Small intestine (tissue), 7 donors: ENCODE measurements around the gene LMLN. TPM values are rescaled to one million over a fixed set of nuclear protein-coding genes. Genes with fewer than 3 reads are reported as not detected.

Source experiments
- DNase-seq, 2 donors: peaks; one replicate each; pipeline versions ENCODE4 v3.0.0 to v3.0.0-alpha.2; 2013
- FAIRE-seq: peaks from 2 replicates; lab custom pipeline; 2012; peaks lifted over from hg19 to GRCh38; lab: Jason Lieb, UNC
- H3K27ac ChIP-seq, 3 donors: one replicate each; pipeline ENCODE4 v1.5.1; 2013; ENCODE audit warnings: low read length in 2 of 3, mild to moderate bottlenecking in 2 of 3, control low read depth in 1 of 3, inconsistent platforms in 1 of 3, low read depth in 1 of 3, moderate library complexity in 1 of 3
- H3K27me3 ChIP-seq, 3 donors: one replicate each; pipeline ENCODE4 v1.6.1; 2013; ENCODE audit warnings: low read length in 3 of 3, inconsistent platforms in 1 of 3; ENCODE audit not compliant: control insufficient read depth in 3 of 3, insufficient read depth in 3 of 3
- H3K36me3 ChIP-seq, 3 donors: one replicate each; pipeline ENCODE4 v1.6.1; 2013; ENCODE audit warnings: low read length in 3 of 3, inconsistent platforms in 1 of 3, low read depth in 1 of 3, mild to moderate bottlenecking in 1 of 3, moderate library complexity in 1 of 3; ENCODE audit not compliant: control insufficient read depth in 3 of 3, insufficient read depth in 2 of 3
- H3K4me1 ChIP-seq, 3 donors: one replicate each; pipeline ENCODE4 v1.6.1; 2013; ENCODE audit warnings: low read length in 2 of 3, inconsistent platforms in 1 of 3, low read depth in 1 of 3, mild to moderate bottlenecking in 1 of 3, moderate library complexity in 1 of 3; ENCODE audit not compliant: control insufficient read depth in 3 of 3, insufficient read depth in 2 of 3
- H3K4me3 ChIP-seq, 3 donors: one replicate each; pipeline ENCODE4 v1.5.1; 2013; ENCODE audit warnings: low read length in 3 of 3, control low read depth in 1 of 3, inconsistent platforms in 1 of 3, low read depth in 1 of 3, mild to moderate bottlenecking in 1 of 3, moderate library complexity in 1 of 3
- H3K9me3 ChIP-seq, 2 donors: one replicate each; pipeline ENCODE4 v1.6.1; 2013; ENCODE audit warnings: low read depth in 1 of 2, low read length in 1 of 2; ENCODE audit not compliant: control insufficient read depth in 2 of 2, insufficient read depth in 1 of 2
- WGBS, 3 donors: extraction: QIAGEN DNeasy Blood & Tissue Kit; methylation state at CpG; one replicate each; pipeline ENCODE4 v1.1.7; 2013; 5-methylcytosine and 5-hydroxymethylcytosine counted together
- polyA plus RNA-seq, 4 donors: library from polyadenylated mRNA; stranded (reverse) in 3 of 4; unstranded in 1 of 4; fragments of 200-250 nt in 3 of 4; fragments of 120-200 nt in 1 of 4; gene quantifications; one replicate each; pipeline versions ENCODE4 v1.2.1 to v1.2.3, GENCODE V29; 2013
- donor health status: healthy with polysubstance abuse.
- donor health status: control.
- donor health status: control.
- donor health status: Bipolar disorder and iron deficiency.
- donor health status: healthy.

LMLN gene
- polyA plus RNA-seq, 4 donors: 0.22 to 4.3 (median 0.96) TPM

DNA sequence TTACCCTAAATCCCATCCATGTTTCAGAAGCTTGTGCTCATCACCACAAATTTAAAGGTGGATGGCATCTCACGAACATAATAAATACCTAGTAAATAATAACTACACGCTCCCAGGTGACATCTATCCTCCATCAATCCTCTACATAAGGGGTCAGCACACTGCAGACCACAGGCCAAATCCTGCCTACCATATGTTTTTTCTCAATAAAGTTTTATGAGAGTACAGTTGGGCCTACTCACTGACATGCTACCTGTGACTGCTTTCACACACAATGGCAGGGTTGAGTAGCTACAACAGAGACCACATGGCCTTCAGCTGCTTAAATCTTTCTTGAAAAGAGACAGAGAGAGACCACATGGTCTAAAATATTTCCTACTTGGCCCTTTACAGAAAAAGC, 105.9 kb downstream of the LMLN start:
- no peak for FAIRE-seq
- Histone ChIP-seq H3K4me3 (no peak overlapping the region), H3K27me3 (peaks cover 0 to 6% (median 0%) of the 10 kb centered on the region in 3 donors), H3K36me3 (no peaks in the 10 kb centered on the region), H3K27ac (no peak overlapping the region), H3K9me3 (no peaks in the 10 kb centered on the region), H3K4me1 (no peaks in the 10 kb centered on the region)
- 92 to 95% (median 93%) methylated on average over 2 of the region's 2 CpGs for WGBS, 3 donors
- no peak for DNase-seq

- Histone ChIP-seq H3K4me1 (no peaks in the 10 kb centered on the region), H3K27ac (no peak overlapping the region), H3K27me3 (peaks cover 0 to 15% (median 0%) of the 10 kb centered on the region in 3 donors), H3K9me3 (no peaks in the 10 kb centered on the region), H3K36me3 (no peaks in the 10 kb centered on the region), H3K4me3 (no peak overlapping the region)
- FAIRE-seq (no peak), DNase-seq (no peak)
- WGBS, 3 donors: 64 to 86% (median 67%) methylated on average over 2 of the region's 2 CpGs
These were observed 107.4 kb downstream of the LMLN start for GRCh38 chr3:198067416-198067815.

GRCh38 chr3:198070871-198071270, 110.9 kb downstream of the LMLN start:
- H3K36me3 ChIP-seq: no peaks in the 10 kb centered on the region
- WGBS, 3 donors: 71 to 83% (median 79%) methylated on average over 5 of the region's 5 CpGs
- no peak overlapping the region for H3K27ac ChIP-seq
- DNase-seq (no peak), FAIRE-seq (no peak)
- H3K9me3 ChIP-seq: no peaks in the 10 kb centered on the region
- H3K4me3 ChIP-seq: no peak overlapping the region
- no peaks in the 10 kb centered on the region for H3K4me1 ChIP-seq
- peaks cover 0 to 23% (median 0%) of the 10 kb centered on the region in 3 donors for H3K27me3 ChIP-seq

DNA sequence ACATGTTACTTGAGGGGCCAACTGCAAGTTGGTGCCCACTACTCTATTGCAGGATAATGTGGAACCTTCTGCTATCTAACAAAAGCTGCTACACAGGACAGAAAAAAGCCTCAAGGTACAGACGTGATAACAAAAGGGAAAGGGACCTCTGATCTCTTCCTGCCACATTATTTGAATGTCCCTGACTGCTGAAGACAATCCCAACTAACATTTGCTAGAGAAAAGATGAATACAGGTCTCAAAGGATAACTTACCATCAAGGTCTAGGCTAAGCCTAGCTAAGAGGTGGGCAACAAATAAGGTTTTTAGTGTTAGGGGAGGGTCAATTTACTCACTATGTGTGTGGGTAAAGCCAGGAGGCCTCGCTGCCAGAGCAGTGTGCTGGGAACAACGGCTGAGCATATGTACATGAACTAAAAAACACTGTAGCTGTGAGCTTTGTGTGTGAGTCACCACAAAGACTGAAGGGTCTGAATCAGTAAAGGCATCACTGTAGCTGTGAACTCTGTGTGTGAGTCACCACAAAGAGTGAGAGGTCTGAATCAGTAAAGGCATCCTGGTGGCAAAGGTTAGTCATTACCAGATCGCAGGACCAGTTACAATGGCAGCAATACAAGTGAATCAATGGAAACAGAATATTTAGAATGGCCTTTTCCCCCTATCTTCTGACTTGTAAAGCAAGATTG, 111.7 kb downstream of the LMLN start:
- no peaks in the 10 kb centered on the region for H3K9me3 ChIP-seq
- no peaks in the 10 kb centered on the region for H3K36me3 ChIP-seq
- no peaks in the 10 kb centered on the region for H3K4me1 ChIP-seq
- peak in 1 of 2 donors; percentile 14 for DNase-seq
- H3K4me3 ChIP-seq: no peak overlapping the region
- FAIRE-seq: no peak
- peaks cover 0 to 23% (median 0%) of the 10 kb centered on the region in 3 donors for H3K27me3 ChIP-seq
- WGBS, 3 donors: 23 to 49% (median 35%) methylated on average over 4 of the region's 4 CpGs
- no peak overlapping the region for H3K27ac ChIP-seq

DNA sequence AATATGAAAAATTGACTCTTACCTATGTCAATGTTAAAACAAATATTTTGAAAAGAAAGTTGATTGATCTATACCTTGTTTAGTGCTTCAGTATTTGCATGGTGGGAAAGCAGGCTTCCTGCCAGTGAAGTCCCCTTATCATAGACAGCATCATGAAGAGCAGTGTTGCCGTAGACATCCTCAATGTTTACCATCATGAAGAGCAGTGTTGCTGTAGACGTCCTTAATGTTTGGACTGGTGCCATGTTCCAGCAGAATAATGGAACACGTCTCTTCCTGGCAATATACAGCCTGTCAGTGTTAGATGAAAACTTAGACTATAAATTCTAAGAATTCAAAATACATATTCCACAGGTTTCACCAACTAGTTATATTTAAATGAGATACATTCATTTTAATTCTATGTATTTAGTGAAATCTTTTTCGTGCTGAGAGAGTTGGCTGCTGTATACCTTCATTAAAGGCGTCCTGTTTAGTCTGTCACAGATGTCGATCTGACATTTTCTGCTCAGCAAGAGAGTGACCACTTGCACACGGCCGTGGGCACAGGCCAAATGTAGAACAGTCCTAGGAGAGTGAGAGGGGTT, 116.8 kb downstream of the LMLN start:
- 32 to 48% (median 40%) methylated on average over 8 of the region's 8 CpGs for WGBS, 3 donors

GRCh38 chr3:198079771-198080520, 119.9 kb downstream of the LMLN start:
- H3K27me3 ChIP-seq: peaks cover 4 to 37% (median 9%) of the 10 kb centered on the region in 3 donors
- FAIRE-seq: no peak

More for the DNA sequence above, 116.8 kb downstream of the LMLN start:
- Histone ChIP-seq H3K27me3 (peaks cover 4 to 52% (median 9%) of the 10 kb centered on the region in 3 donors), H3K9me3 (peaks cover 0 to 2% of the 10 kb centered on the region in 2 donors), H3K27ac (no peak overlapping the region), H3K4me3 (no peak overlapping the region), H3K4me1 (peaks cover 0 to 3% (median 3%) of the 10 kb centered on the region in 3 donors), H3K36me3 (no peaks in the 10 kb centered on the region)
- no peak for FAIRE-seq
- DNase-seq: no peak

GRCh38 chr3:198080521-198081384, 120.7 kb downstream of the LMLN start:
- peak overlapping the region; percentile 29 to 57 (median 36) for H3K4me3 ChIP-seq
- H3K36me3 ChIP-seq: no peaks in the 10 kb centered on the region
- peaks cover 0 to 3% (median 3%) of the 10 kb centered on the region in 3 donors for H3K4me1 ChIP-seq
- FAIRE-seq (no peak), DNase-seq (peak; percentile 70 to 88)
- peaks cover 0 to 2% of the 10 kb centered on the region in 2 donors for H3K9me3 ChIP-seq
- WGBS, 3 donors: 0 to 1% (median 1%) methylated on average over 60 to 86 of the region's 86 CpGs
- no peak overlapping the region for H3K27ac ChIP-seq
- peaks cover 4 to 35% (median 9%) of the 10 kb centered on the region in 3 donors for H3K27me3 ChIP-seq

More at GRCh38 chr3:198079771-198080520, 119.9 kb downstream of the LMLN start:
- DNase-seq: no peak
- no peak overlapping the region for H3K27ac ChIP-seq
- H3K4me3 ChIP-seq: peak overlapping the region in 2 of 3 donors; percentile 29 to 57
- no peaks in the 10 kb centered on the region for H3K36me3 ChIP-seq
- H3K9me3 ChIP-seq: peaks cover 0 to 2% of the 10 kb centered on the region in 2 donors
- peaks cover 0 to 3% (median 3%) of the 10 kb centered on the region in 3 donors for H3K4me1 ChIP-seq
- 5 to 7% (median 6%) methylated on average over 41 to 47 of the region's 47 CpGs for WGBS, 3 donors
